Ovary (tissue), 3 donors: ENCODE data around the gene FXR1.

Source experiments
- CTCF ChIP-seq, 3 donors: fragments of 450-650 bp in 2 of 3; fragments of 200-600 bp in 1 of 3; IDR thresholded peaks; one replicate each; pipeline versions ENCODE4 v1.5.1 to v1.8.0; 2016 to 2022; ENCODE audit warnings: antibody characterized with exemption in 3 of 3, mild to moderate bottlenecking in 1 of 3
- EP300 ChIP-seq: sonication (generic); formaldehyde crosslinking; IDR thresholded peaks from one replicate; pipeline ENCODE4 v1.6.1; 2017; ENCODE audit warnings: antibody characterized with exemption
- POLR2A ChIP-seq: fragments of 450-650 bp; IDR thresholded peaks from one replicate; pipeline ENCODE4 v1.6.1; 2017; ENCODE audit warnings: antibody characterized with exemption, mild to moderate bottlenecking, moderate library complexity
- donor health status: DM: no; HTN: no; CAD: no.

GRCh38 chr3:180996415-180996932, 84.0 kb downstream of the FXR1 start:
- TF ChIP-seq POLR2A (no peak), CTCF (IDR thresholded peaks at IDR 0.05) (no peak), EP300 (no peak)
